Mucosa of rectum (tissue), 2 donors: ENCODE data around the gene DIPK2A.

Source experiments
- H3K27ac ChIP-seq, 2 donors: one replicate each; pipeline ENCODE4 v1.7.0; 2013; ENCODE audit warnings: inconsistent platforms in 2 of 2, low read depth in 2 of 2, low read length in 2 of 2
- H3K27me3 ChIP-seq, 2 donors: one replicate each; pipeline ENCODE4 v1.7.0; 2013; ENCODE audit warnings: low read length in 2 of 2; ENCODE audit not compliant: control insufficient read depth in 2 of 2, insufficient read depth in 2 of 2
- H3K36me3 ChIP-seq, 2 donors: one replicate each; pipeline ENCODE4 v1.7.0; 2013; ENCODE audit warnings: low read length in 2 of 2; ENCODE audit not compliant: control insufficient read depth in 2 of 2, insufficient read depth in 2 of 2
- H3K4me1 ChIP-seq, 2 donors: one replicate each; pipeline ENCODE4 v1.7.0; 2013; ENCODE audit warnings: low read length in 2 of 2, mild to moderate bottlenecking in 1 of 2; ENCODE audit not compliant: control insufficient read depth in 2 of 2, insufficient read depth in 2 of 2
- H3K4me3 ChIP-seq, 2 donors: one replicate each; pipeline ENCODE4 v1.7.0; 2013; ENCODE audit warnings: low read length in 2 of 2
- H3K9ac ChIP-seq, 2 donors: one replicate each; pipeline ENCODE4 v1.7.0; 2013; ENCODE audit warnings: low read length in 2 of 2, low read depth in 1 of 2, mild to moderate bottlenecking in 1 of 2
- H3K9me3 ChIP-seq, 2 donors: one replicate each; pipeline ENCODE4 v1.7.0; 2013; ENCODE audit warnings: low read length in 2 of 2; ENCODE audit not compliant: control insufficient read depth in 2 of 2
- donor health status: healthy.
- donor health status: Normal muscosa, but diverticular disease.

DIPK2A gene

DNA sequence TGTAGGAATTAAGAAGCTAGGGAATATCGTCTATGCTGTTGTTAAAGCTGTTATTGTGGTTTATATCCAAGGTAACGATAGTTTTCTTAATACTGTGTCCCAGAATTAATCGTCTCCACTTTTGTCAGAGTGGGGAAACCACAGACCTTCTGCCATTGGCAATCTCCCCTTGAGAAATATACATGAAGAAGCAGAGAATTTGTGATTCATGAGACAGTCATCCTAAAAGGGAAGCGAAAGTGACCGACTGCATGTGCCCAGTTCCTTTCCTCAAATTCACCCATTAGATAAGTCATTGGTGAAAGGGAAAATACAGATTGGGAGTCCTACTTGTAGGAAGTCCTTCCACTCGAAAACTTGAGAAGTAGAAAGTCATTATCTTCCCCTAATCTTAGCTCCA is 26.6 kb downstream of the DIPK2A start:
- Histone ChIP-seq H3K27ac (no peak overlapping the region), H3K9ac (no peak overlapping the region), H3K4me3 (no peak overlapping the region), H3K9me3 (no peaks in the 10 kb centered on the region), H3K4me1 (no peaks in the 10 kb centered on the region), H3K36me3 (no peaks in the 10 kb centered on the region), H3K27me3 (no peaks in the 10 kb centered on the region)

DNA sequence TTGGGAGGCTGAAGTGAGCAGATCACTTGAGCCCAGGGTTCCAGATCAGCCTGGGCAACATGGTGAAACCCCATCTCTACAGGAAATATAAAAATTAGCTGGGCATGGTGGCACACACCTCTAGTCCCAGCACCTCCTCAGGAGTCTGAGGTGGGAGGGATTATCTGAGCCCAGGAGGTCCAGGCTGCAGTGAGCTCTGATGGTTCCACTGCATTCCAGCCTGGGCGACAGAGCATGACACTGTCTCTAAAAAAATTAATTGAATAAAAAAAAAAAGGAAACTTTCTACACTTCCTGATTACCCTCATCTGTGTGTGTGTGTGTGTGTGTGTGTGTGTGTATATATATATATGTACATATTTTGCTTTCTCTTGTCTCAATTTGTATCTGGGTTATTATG is 31.4 kb downstream of the DIPK2A start:
- Histone ChIP-seq H3K4me3 (no peak overlapping the region), H3K27ac (no peak overlapping the region), H3K4me1 (no peaks in the 10 kb centered on the region), H3K9me3 (no peaks in the 10 kb centered on the region), H3K27me3 (no peaks in the 10 kb centered on the region), H3K9ac (no peak overlapping the region), H3K36me3 (no peaks in the 10 kb centered on the region)

DNA sequence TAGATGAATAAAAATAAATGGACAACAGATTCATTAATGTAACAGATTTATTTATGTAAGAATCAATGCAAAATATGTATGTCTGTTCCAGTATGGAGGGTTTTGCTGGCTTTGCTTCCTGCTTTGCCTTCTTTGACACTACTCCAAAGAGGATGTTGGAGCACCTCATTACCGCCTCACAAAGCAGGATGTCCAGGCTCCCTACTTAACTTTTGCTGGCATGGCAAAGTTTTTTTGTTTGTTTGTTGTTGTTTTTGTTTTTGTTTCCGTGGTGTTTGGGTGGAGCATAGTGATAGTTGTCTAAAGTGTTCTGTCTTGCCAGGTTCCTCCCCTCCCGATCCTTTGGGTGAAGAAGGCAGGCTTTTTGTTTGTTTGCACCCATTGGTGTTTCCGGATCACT is 38.7 kb downstream of the DIPK2A start:
- Histone ChIP-seq H3K9ac (no peak overlapping the region), H3K27ac (no peak overlapping the region), H3K4me1 (no peaks in the 10 kb centered on the region), H3K27me3 (no peaks in the 10 kb centered on the region), H3K4me3 (no peak overlapping the region), H3K36me3 (no peaks in the 10 kb centered on the region), H3K9me3 (no peaks in the 10 kb centered on the region)

DNA sequence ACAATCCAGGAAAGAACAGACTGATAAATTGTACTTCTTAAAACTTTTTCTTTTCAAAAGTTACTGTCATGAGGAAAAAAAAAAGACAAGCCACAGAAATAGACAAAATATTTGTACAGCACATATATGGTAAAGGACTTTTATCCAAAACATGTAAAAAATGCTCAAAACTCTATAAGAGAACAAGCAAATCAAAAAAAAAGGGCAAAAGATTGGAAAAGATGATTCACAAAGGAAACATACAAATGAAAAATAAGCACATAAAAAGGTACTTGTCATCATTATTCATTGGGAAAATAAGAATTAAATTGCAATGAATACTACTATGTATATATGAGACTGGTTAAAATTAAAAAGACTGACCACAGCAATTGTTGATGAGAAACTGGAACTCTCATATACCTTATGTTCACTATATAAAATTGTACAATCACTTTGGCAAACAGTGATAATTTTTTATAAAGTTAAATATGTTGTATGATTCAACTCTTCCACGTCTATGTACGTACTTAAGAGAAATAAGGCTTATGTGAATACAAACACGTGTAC is 39.7 kb downstream of the DIPK2A start:
- Histone ChIP-seq H3K9me3 (no peaks in the 10 kb centered on the region), H3K27me3 (no peaks in the 10 kb centered on the region), H3K9ac (no peak overlapping the region), H3K27ac (no peak overlapping the region), H3K4me3 (no peak overlapping the region), H3K36me3 (no peaks in the 10 kb centered on the region), H3K4me1 (no peaks in the 10 kb centered on the region)

DNA sequence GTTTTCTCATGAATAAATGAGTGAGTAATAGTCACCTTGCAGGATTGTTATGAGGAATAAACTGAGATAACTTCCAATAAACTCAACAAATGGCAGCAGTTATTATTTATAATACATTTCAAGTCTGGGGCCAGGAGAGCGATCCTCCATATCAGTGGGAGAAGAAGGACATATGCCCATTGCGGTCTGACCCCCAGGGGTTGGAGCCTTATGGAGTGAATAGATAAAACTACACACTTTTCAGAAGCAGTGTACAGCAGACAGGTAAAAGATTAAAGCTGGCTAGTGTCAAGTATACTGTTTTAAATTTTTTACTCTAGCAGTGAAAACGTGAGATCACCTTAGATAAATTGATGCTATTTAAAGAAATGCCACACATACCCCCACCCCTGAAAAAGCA is 43.5 kb downstream of the DIPK2A start:
- H3K27me3 ChIP-seq: no peaks in the 10 kb centered on the region
- no peaks in the 10 kb centered on the region for H3K36me3 ChIP-seq
- no peak overlapping the region for H3K4me3 ChIP-seq
- no peaks in the 10 kb centered on the region for H3K4me1 ChIP-seq
- H3K27ac ChIP-seq: no peak overlapping the region
- no peak overlapping the region for H3K9ac ChIP-seq
- H3K9me3 ChIP-seq: no peaks in the 10 kb centered on the region

DNA sequence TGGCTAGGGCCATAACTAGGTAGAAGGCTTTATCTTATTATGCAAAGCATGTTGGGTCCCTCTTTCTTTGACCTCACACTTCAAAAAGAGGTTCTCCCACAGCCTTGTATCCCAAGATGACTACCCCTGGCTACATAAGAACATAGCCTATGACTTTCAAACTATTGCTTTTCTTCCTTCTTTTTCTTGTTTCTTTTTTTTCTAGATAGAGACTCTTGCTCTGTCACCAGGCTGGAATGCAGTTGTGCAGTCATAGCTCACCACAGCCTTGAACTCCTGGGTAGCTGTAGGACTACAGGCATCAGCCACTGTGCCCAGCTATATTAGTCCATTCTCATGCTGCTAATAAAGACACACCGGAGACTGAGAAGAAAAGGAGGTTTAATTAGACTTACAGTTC is 47.2 kb downstream of the DIPK2A start:
- Histone ChIP-seq H3K36me3 (no peaks in the 10 kb centered on the region), H3K9me3 (no peaks in the 10 kb centered on the region), H3K9ac (no peak overlapping the region), H3K27me3 (no peaks in the 10 kb centered on the region), H3K27ac (no peak overlapping the region), H3K4me1 (no peaks in the 10 kb centered on the region), H3K4me3 (no peak overlapping the region)
